Measurements from ENCODE around the gene MSH3. TPM values are rescaled to one million over a fixed set of nuclear protein-coding genes. Genes with fewer than 3 reads are reported as not detected.

Gene MSH3
- total and polyA plus RNA-seq, 2 of the 8 experiments (the other 6 are each of a cell fraction or from before 2014, with no cell fraction given): 3.6 to 22.6 TPM

DNA sequence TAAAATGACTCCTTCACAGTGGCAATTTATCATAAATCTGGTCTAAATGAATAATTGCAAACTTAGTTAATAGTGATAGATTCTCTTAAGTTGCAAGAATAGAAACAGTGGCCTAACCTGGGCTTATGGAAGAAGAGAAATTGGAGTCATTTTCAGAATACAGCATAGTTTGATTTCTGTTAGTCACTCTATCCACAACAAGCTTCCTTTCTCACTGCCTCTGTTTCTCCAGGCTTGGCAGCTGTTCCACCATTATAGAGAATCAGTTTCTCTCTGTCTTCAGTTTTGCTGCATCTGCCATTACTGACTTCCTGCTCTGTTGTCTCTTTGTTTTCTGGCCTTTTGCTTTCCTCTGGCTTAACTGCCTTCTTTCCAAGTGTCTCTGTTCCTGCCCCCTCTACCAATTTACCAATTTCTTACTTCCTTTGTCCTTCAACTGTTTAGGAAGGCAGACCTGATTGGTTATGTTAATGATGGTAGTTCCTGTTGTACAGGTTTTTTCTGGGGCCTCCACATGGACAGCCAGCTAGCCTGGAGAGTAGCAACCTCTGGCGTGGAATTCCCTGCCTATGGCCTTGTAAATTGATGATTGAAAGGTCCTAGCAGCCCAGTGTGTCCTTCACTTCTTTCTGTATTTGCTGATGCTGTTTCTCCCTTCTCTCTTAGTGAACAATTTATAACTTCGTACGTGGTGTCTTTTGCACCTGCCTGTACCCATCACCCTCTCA is 229.8 kb downstream of the MSH3 start:
- DNase-seq (ENCODE audit: low read depth in 1 of 2, low spot score in 2 of 2) (no peak), FAIRE-seq (no peak)
- Histone ChIP-seq H4K20me1 (replicated peaks in 1 of 2; ENCODE audit: control insufficient read depth in 1 of 2, insufficient read depth in 2 of 2, low read length in 2 of 2) (no peaks in the 10 kb centered on the region), H3K9me3 (ENCODE audit: insufficient read depth in 2 of 2, low read depth in 1 of 2, low read length in 1 of 2) (no peaks in the 10 kb centered on the region), H2BK15ac (ENCODE audit: low read length) (no peak overlapping the region), H3K18ac (ENCODE audit: extremely low read depth, low read length) (no peak overlapping the region), H3K14ac (ENCODE audit: insufficient read length) (no peak overlapping the region), H2AK5ac (ENCODE audit: low read depth, low read length) (no peak overlapping the region), H2BK12ac (ENCODE audit: low read depth, low read length) (no peak overlapping the region), H4K5ac (ENCODE audit: insufficient read length, low read depth, low read length) (no peak overlapping the region), H2BK20ac (ENCODE audit: low read length) (no peak overlapping the region), H3K56ac (replicated peaks; ENCODE audit: insufficient read length, low read depth, low read length) (no peak overlapping the region), H3K23ac (ENCODE audit: insufficient read length) (no peak overlapping the region), H3K4me2 (ENCODE audit: insufficient read depth in 1 of 2, low read depth in 2 of 2, low read length in 2 of 2) (no peak overlapping the region), H4K8ac (ENCODE audit: extremely low read depth, insufficient read depth, low read length) (no peak overlapping the region), H3K79me1 (ENCODE audit: low read depth, low read length) (no peaks in the 10 kb centered on the region), H4K91ac (replicated peaks; ENCODE audit: insufficient read length, low read length) (no peak overlapping the region), H3K36me3 (ENCODE audit: control insufficient read depth in 2 of 4, insufficient read depth in 4 of 4, low read length in 3 of 4) (no peaks in the 10 kb centered on the region), H3K9ac (replicated peaks in 1 of 4; ENCODE audit: extremely low read depth in 1 of 4, low read depth in 3 of 4, low read length in 3 of 4) (no peak overlapping the region), H3K27me3 (replicated peaks in 1 of 4; ENCODE audit: control insufficient read depth in 3 of 4, extremely low read depth in 1 of 4, insufficient read depth in 3 of 4, low read length in 3 of 4) (no peaks in the 10 kb centered on the region), H3K27ac (ENCODE audit: low read depth, low read length) (no peak overlapping the region), H3K79me2 (ENCODE audit: control insufficient read depth in 1 of 2, insufficient read depth in 2 of 2, low read length in 2 of 2) (no peaks in the 10 kb centered on the region), H3K4me1 (replicated peaks in 1 of 4; ENCODE audit: control insufficient read depth in 3 of 4, insufficient read depth in 4 of 4, low read length in 3 of 4) (peaks cover 0 to 3% (median 0%) of the 10 kb centered on the region in 4 experiments; a peak in 1 of 7 replicates), H3K23me2 (ENCODE audit: low read depth, low read length) (no peaks in the 10 kb centered on the region), H3K4ac (replicated peaks; ENCODE audit: insufficient read length, low read depth, low read length) (no peak overlapping the region), H2BK120ac (replicated peaks; ENCODE audit: low read depth, low read length) (no peak overlapping the region), H2AFZ (ENCODE audit: low read length) (no peak overlapping the region), H3K4me3 (ENCODE audit: extremely low read depth in 1 of 4, insufficient read depth in 2 of 4, low read depth in 3 of 4, low read length in 4 of 4) (no peak overlapping the region), H2BK5ac (ENCODE audit: low read depth, low read length) (no peak overlapping the region)
- POLR2A ChIA-PET (ENCODE audit: partially characterized antibody): no interaction called here
- CTCF ChIA-PET (ENCODE audit: partially characterized antibody): no interaction called here
- 76% methylated on average over 3 of the region's 3 CpGs; no CpG with 5 or more reads in 1 of the 2 experiments for WGBS, 2 experiments (ENCODE audit: extremely low coverage in 1 of 2, insufficient coverage in 1 of 2, insufficient read length in 1 of 2, insufficient replicate concordance in 2 of 2, low coverage in 1 of 2, low lambda C conversion rate in 2 of 2, missing lambda C conversion rate in 1 of 2)
- TF ChIP-seq HDAC2 (IDR thresholded peaks at IDR 0.05; ENCODE audit: borderline replicate concordance in 1 of 2, low read depth in 2 of 2, low read length in 2 of 2) (no peak), KDM5A (IDR thresholded peaks at IDR 0.05; ENCODE audit: low read length) (no peak), ASH2L (IDR thresholded peaks at IDR 0.05; ENCODE audit: low read length) (no peak), JUN (IDR thresholded peaks at IDR 0.05; ENCODE audit: low read depth, low read length) (no peak), SIN3A (conservative IDR thresholded peaks at IDR 0.05 in 1 of 2, IDR thresholded peaks at IDR 0.05 in 1 of 2; ENCODE audit: low read depth in 1 of 2, low read length in 2 of 2) (no peak), ZNF274 (IDR thresholded peaks at IDR 0.05; ENCODE audit: borderline replicate concordance, extremely low read depth, low read length) (no peak), PHF8 (conservative IDR thresholded peaks at IDR 0.05; ENCODE audit: low read depth, low read length) (no peak)

Measured in H1 (cell line).